ENCODE data around the gene TNP2. TPM values are rescaled to one million over a fixed set of nuclear protein-coding genes. Genes with fewer than 3 reads are reported as not detected.

Gene TNP2
- total RNA-seq, 1 experiment from 2014 or later, result not detected

GRCh38 chr16:11270602-11271162 is 1.6 kb upstream of the TNP2 start:
- H2AFZ ChIP-seq (ENCODE audit: low read length), result no peak overlapping the region
- H4K20me1 ChIP-seq (ENCODE audit: insufficient read depth, low read depth, low read length), result no peaks in the 10 kb centered on the region
- no peaks in the 10 kb centered on the region for H3K27me3 ChIP-seq (ENCODE audit: low read length)
- no peak overlapping the region for H3K27ac ChIP-seq (ENCODE audit: low read length)
- no peaks in the 10 kb centered on the region for H3K9me2 ChIP-seq (replicated peaks; ENCODE audit: insufficient read depth, low read length)
- no peaks in the 10 kb centered on the region for H3K9me3 ChIP-seq (ENCODE audit: low read length)
- no peaks in the 10 kb centered on the region for H3K4me1 ChIP-seq (ENCODE audit: low read length)
- no peak for DNase-seq
- H3K36me3 ChIP-seq (ENCODE audit: insufficient read depth, low read length), result no peaks in the 10 kb centered on the region
- H3K9ac ChIP-seq (ENCODE audit: low read length), result no peak overlapping the region
- H3K79me2 ChIP-seq (ENCODE audit: low read length), result no peaks in the 10 kb centered on the region
- H3K4me2 ChIP-seq (ENCODE audit: low read depth, low read length, poor library complexity, severe bottlenecking), result no peak overlapping the region
- H3K4me3 ChIP-seq (ENCODE audit: low read length), result no peak overlapping the region

GRCh38 chr16:11265124-11265523 is 4.0 kb downstream of the TNP2 start:
- H3K4me2 ChIP-seq (ENCODE audit: low read depth, low read length, poor library complexity, severe bottlenecking), result no peak overlapping the region
- H3K9me2 ChIP-seq (replicated peaks; ENCODE audit: insufficient read depth, low read length), result no peaks in the 10 kb centered on the region
- H3K4me1 ChIP-seq (ENCODE audit: low read length), result no peaks in the 10 kb centered on the region
- no peaks in the 10 kb centered on the region for H3K27me3 ChIP-seq (ENCODE audit: low read length)
- H4K20me1 ChIP-seq (ENCODE audit: insufficient read depth, low read depth, low read length), result no peaks in the 10 kb centered on the region
- no peak overlapping the region for H3K4me3 ChIP-seq (ENCODE audit: low read length)
- no peak overlapping the region for H3K27ac ChIP-seq (ENCODE audit: low read length)
- no peaks in the 10 kb centered on the region for H3K79me2 ChIP-seq (ENCODE audit: low read length)
- H3K9me3 ChIP-seq (ENCODE audit: low read length), result no peaks in the 10 kb centered on the region
- H3K9ac ChIP-seq (ENCODE audit: low read length), result no peak overlapping the region
- no peaks in the 10 kb centered on the region for H3K36me3 ChIP-seq (ENCODE audit: insufficient read depth, low read length)
- H2AFZ ChIP-seq (ENCODE audit: low read length), result no peak overlapping the region
- no peak for DNase-seq

- Histone ChIP-seq H3K9me2 (replicated peaks; ENCODE audit: insufficient read depth, low read length) (no peaks in the 10 kb centered on the region), H3K27ac (ENCODE audit: low read length) (no peak overlapping the region), H3K79me2 (ENCODE audit: low read length) (no peaks in the 10 kb centered on the region), H4K20me1 (ENCODE audit: insufficient read depth, low read depth, low read length) (no peaks in the 10 kb centered on the region), H2AFZ (ENCODE audit: low read length) (no peak overlapping the region), H3K36me3 (ENCODE audit: insufficient read depth, low read length) (no peaks in the 10 kb centered on the region), H3K4me2 (ENCODE audit: low read depth, low read length, poor library complexity, severe bottlenecking) (no peak overlapping the region), H3K4me1 (ENCODE audit: low read length) (peaks cover under 1% of the 10 kb centered on the region; the same call in 1 of the 2 replicates), H3K4me3 (ENCODE audit: low read length) (no peak overlapping the region), H3K9me3 (ENCODE audit: low read length) (no peaks in the 10 kb centered on the region), H3K27me3 (ENCODE audit: low read length) (no peaks in the 10 kb centered on the region), H3K9ac (ENCODE audit: low read length) (no peak overlapping the region)
- no peak for DNase-seq
Measured at GRCh38 chr16:11264155-11264832, 4.8 kb downstream of the TNP2 start.

GRCh38 chr16:11263737-11264136 is 5.4 kb downstream of the TNP2 start:
- Histone ChIP-seq H3K79me2 (ENCODE audit: low read length) (no peaks in the 10 kb centered on the region), H3K27ac (ENCODE audit: low read length) (no peak overlapping the region), H3K4me3 (ENCODE audit: low read length) (no peak overlapping the region), H3K27me3 (ENCODE audit: low read length) (no peaks in the 10 kb centered on the region), H3K9ac (ENCODE audit: low read length) (no peak overlapping the region), H3K4me1 (ENCODE audit: low read length) (peaks cover 6% of the 10 kb centered on the region; the same call in 1 of the 2 replicates), H3K36me3 (ENCODE audit: insufficient read depth, low read length) (no peaks in the 10 kb centered on the region), H3K9me3 (ENCODE audit: low read length) (no peaks in the 10 kb centered on the region), H2AFZ (ENCODE audit: low read length) (no peak overlapping the region), H4K20me1 (ENCODE audit: insufficient read depth, low read depth, low read length) (no peaks in the 10 kb centered on the region), H3K9me2 (replicated peaks; ENCODE audit: insufficient read depth, low read length) (no peaks in the 10 kb centered on the region), H3K4me2 (ENCODE audit: low read depth, low read length, poor library complexity, severe bottlenecking) (no peak overlapping the region)
- DNase-seq, result no peak

GRCh38 chr16:11262915-11263314 is 6.2 kb downstream of the TNP2 start:
- H3K36me3 ChIP-seq (ENCODE audit: insufficient read depth, low read length), result no peaks in the 10 kb centered on the region
- no peak overlapping the region for H3K9ac ChIP-seq (ENCODE audit: low read length)
- H3K79me2 ChIP-seq (ENCODE audit: low read length), result no peaks in the 10 kb centered on the region
- H3K4me3 ChIP-seq (ENCODE audit: low read length), result no peak overlapping the region
- H2AFZ ChIP-seq (ENCODE audit: low read length), result no peak overlapping the region
- no peaks in the 10 kb centered on the region for H3K9me2 ChIP-seq (replicated peaks; ENCODE audit: insufficient read depth, low read length)
- H3K27ac ChIP-seq (ENCODE audit: low read length), result no peak overlapping the region
- DNase-seq, result no peak
- H3K9me3 ChIP-seq (ENCODE audit: low read length), result no peaks in the 10 kb centered on the region
- no peak overlapping the region for H3K4me2 ChIP-seq (ENCODE audit: low read depth, low read length, poor library complexity, severe bottlenecking)
- H3K4me1 ChIP-seq (ENCODE audit: low read length), result peaks cover 7% of the 10 kb centered on the region; the same call in 1 of the 2 replicates
- no peaks in the 10 kb centered on the region for H3K27me3 ChIP-seq (ENCODE audit: low read length)
- H4K20me1 ChIP-seq (ENCODE audit: insufficient read depth, low read depth, low read length), result no peaks in the 10 kb centered on the region

- Histone ChIP-seq H3K4me1 (ENCODE audit: low read length) (peaks cover 19% of the 10 kb centered on the region), H3K9ac (ENCODE audit: low read length) (no peak overlapping the region), H3K4me2 (ENCODE audit: low read depth, low read length, poor library complexity, severe bottlenecking) (no peak overlapping the region), H3K79me2 (ENCODE audit: low read length) (no peaks in the 10 kb centered on the region), H4K20me1 (ENCODE audit: insufficient read depth, low read depth, low read length) (no peaks in the 10 kb centered on the region), H3K9me2 (replicated peaks; ENCODE audit: insufficient read depth, low read length) (no peaks in the 10 kb centered on the region), H3K27ac (ENCODE audit: low read length) (no peak overlapping the region), H3K27me3 (ENCODE audit: low read length) (no peaks in the 10 kb centered on the region), H3K9me3 (ENCODE audit: low read length) (no peaks in the 10 kb centered on the region), H2AFZ (ENCODE audit: low read length) (no peak overlapping the region), H3K36me3 (ENCODE audit: insufficient read depth, low read length) (no peaks in the 10 kb centered on the region), H3K4me3 (ENCODE audit: low read length) (no peak overlapping the region)
- DNase-seq, result no peak
Measured at GRCh38 chr16:11260596-11260966, 8.5 kb downstream of the TNP2 start.

GRCh38 chr16:11259655-11260595 is 9.2 kb downstream of the TNP2 start:
- H3K27me3 ChIP-seq (ENCODE audit: low read length), result no peaks in the 10 kb centered on the region
- no peak overlapping the region for H3K27ac ChIP-seq (ENCODE audit: low read length)
- DNase-seq, result no peak
- no peak overlapping the region for H3K4me2 ChIP-seq (ENCODE audit: low read depth, low read length, poor library complexity, severe bottlenecking)
- H3K9me3 ChIP-seq (ENCODE audit: low read length), result no peaks in the 10 kb centered on the region
- H3K79me2 ChIP-seq (ENCODE audit: low read length), result no peaks in the 10 kb centered on the region
- H2AFZ ChIP-seq (ENCODE audit: low read length), result no peak overlapping the region
- no peak overlapping the region for H3K9ac ChIP-seq (ENCODE audit: low read length)
- H3K9me2 ChIP-seq (replicated peaks; ENCODE audit: insufficient read depth, low read length), result no peaks in the 10 kb centered on the region
- no peaks in the 10 kb centered on the region for H4K20me1 ChIP-seq (ENCODE audit: insufficient read depth, low read depth, low read length)
- H3K4me3 ChIP-seq (ENCODE audit: low read length), result no peak overlapping the region
- H3K4me1 ChIP-seq (ENCODE audit: low read length), result peaks cover 26% of the 10 kb centered on the region
- H3K36me3 ChIP-seq (ENCODE audit: insufficient read depth, low read length), result no peaks in the 10 kb centered on the region

Measured in Karpas-422 (cell line).